WTC11 (cell line): ENCODE measurements around the gene PLK3. TPM values are rescaled to one million over a fixed set of nuclear protein-coding genes. Genes with fewer than 3 reads are reported as not detected.
"Not testable (repeated sequence)": the region's sequence is repeated elsewhere in the genome, so short reads cannot be mapped to it uniquely, and the experiment has no call there.

Experiments used
- ATAC-seq: fragments of 200-7000 bp; cut with Tn5 transposase; 2 replicates; pipeline ENCODE4 v1.10.0; 2021; ENCODE audit warnings: mild to moderate bottlenecking, moderate library complexity
- CTCF ChIA-PET: fragments of 300-600 bp; sonication (Branson Sonifier 250); formaldehyde crosslinking; loops from one replicate; lab custom pipeline; 2021; ENCODE audit warnings: antibody characterized with exemption; lab: Charles Lee
- POLR2A ChIA-PET: fragments of 350-600 bp; sonication (Branson Sonifier 250); formaldehyde crosslinking; loops from one replicate; lab custom pipeline; 2021; ENCODE audit warnings: antibody characterized with exemption; lab: Charles Lee
- DNase-seq: peaks from one replicate; pipeline ENCODE4 v3.0.0; 2021; ENCODE audit warnings: low spot score
- H3K27ac Mint-ChIP-seq: 2 replicates; pipeline ENCODE4 v1.8.0; 2021; ENCODE audit warnings: mixed read lengths
- H3K27me3 Mint-ChIP-seq: 2 replicates; pipeline ENCODE4 v1.8.0; 2021; ENCODE audit warnings: low read depth, mild to moderate bottlenecking, moderate library complexity, mixed read lengths
- H3K36me3 Mint-ChIP-seq: 2 replicates; pipeline ENCODE4 v1.8.0; 2021; ENCODE audit warnings: mixed read lengths
- H3K4me1 Mint-ChIP-seq: 2 replicates; pipeline ENCODE4 v1.8.0; 2022; ENCODE audit warnings: mixed read lengths
- H3K4me3 Mint-ChIP-seq: 2 replicates; pipeline ENCODE4 v1.8.0; 2021; ENCODE audit warnings: mild to moderate bottlenecking, moderate library complexity, mixed read lengths
- H3K9me3 Mint-ChIP-seq: 2 replicates; pipeline ENCODE4 v1.8.0; 2021; ENCODE audit warnings: mixed read lengths
- AFF4 ChIP-seq: sonication (generic); formaldehyde crosslinking; IDR thresholded peaks from 2 replicates; pipeline ENCODE4 v1.8.1; 2023; ENCODE audit warnings: mild to moderate bottlenecking, missing genetic modification reagents, borderline replicate concordance
- ATF1 ChIP-seq: sonication (generic); formaldehyde crosslinking; IDR thresholded peaks from 2 replicates; pipeline ENCODE4 v1.8.1; 2023; ENCODE audit warnings: mild to moderate bottlenecking, moderate library complexity, missing genetic modification reagents
- CDX4 ChIP-seq: fragments of 250-450 bp; sonication (Bioruptor Pico); IDR thresholded peaks from 2 replicates; pipeline ENCODE4 v1.9.0; 2021; ENCODE audit warnings: moderate library complexity, mild to moderate bottlenecking, inconsistent platforms, borderline replicate concordance
- CREM ChIP-seq: sonication (generic); formaldehyde crosslinking; IDR thresholded peaks from 2 replicates; pipeline ENCODE4 v1.8.1; 2022; ENCODE audit warnings: mild to moderate bottlenecking, missing genetic modification reagents, moderate library complexity
- CTCF ChIP-seq: fragments of 200-600 bp; IDR thresholded peaks from 2 replicates; pipeline ENCODE4 v1.8.0; 2022; ENCODE audit warnings: antibody characterized with exemption
- EMX1 ChIP-seq: fragments of 250-450 bp; sonication (Bioruptor Pico); IDR thresholded peaks from 2 replicates; pipeline ENCODE4 v1.8.0; 2021; ENCODE audit warnings: mild to moderate bottlenecking
- HMGXB4 ChIP-seq: sonication (generic); formaldehyde crosslinking; IDR thresholded peaks from 2 replicates; pipeline ENCODE4 v1.8.1; 2023; ENCODE audit warnings: mild to moderate bottlenecking, moderate library complexity, missing genetic modification reagents
- MAX ChIP-seq: sonication (generic); formaldehyde crosslinking; IDR thresholded peaks from 2 replicates; pipeline ENCODE4 v1.8.0; 2022; ENCODE audit warnings: mild to moderate bottlenecking, missing genetic modification reagents
- NFATC4 ChIP-seq: fragments of 250-450 bp; sonication (Bioruptor Pico); IDR thresholded peaks from 2 replicates; pipeline ENCODE4 v1.9.0; 2021; ENCODE audit warnings: mild to moderate bottlenecking
- NR1H2 ChIP-seq: sonication (generic); formaldehyde crosslinking; IDR thresholded peaks from 2 replicates; pipeline ENCODE4 v1.9.0; 2021; ENCODE audit warnings: mild to moderate bottlenecking, moderate library complexity, missing genetic modification reagents
- NR2C2 ChIP-seq: sonication (generic); formaldehyde crosslinking; IDR thresholded peaks from 2 replicates; pipeline ENCODE4 v1.8.0; 2022; ENCODE audit warnings: mild to moderate bottlenecking, missing genetic modification reagents
- PRRX2 ChIP-seq: fragments of 250-450 bp; sonication (Bioruptor Pico); IDR thresholded peaks from 2 replicates; pipeline ENCODE4 v1.8.0; 2021; ENCODE audit warnings: mild to moderate bottlenecking
- TEAD4 ChIP-seq: sonication (generic); formaldehyde crosslinking; IDR thresholded peaks from 2 replicates; pipeline ENCODE4 v1.8.0; 2022; ENCODE audit warnings: mild to moderate bottlenecking, missing genetic modification reagents
- TP53 ChIP-seq: sonication (generic); formaldehyde crosslinking; IDR thresholded peaks from 2 replicates; pipeline ENCODE4 v1.8.1; 2023; ENCODE audit warnings: mild to moderate bottlenecking, missing genetic modification reagents
- ZBTB21 ChIP-seq: sonication (generic); formaldehyde crosslinking; IDR thresholded peaks from 2 replicates; pipeline ENCODE4 v1.8.1; 2023; ENCODE audit warnings: mild to moderate bottlenecking, missing genetic modification reagents, borderline replicate concordance
- ZNF138 ChIP-seq: sonication (generic); formaldehyde crosslinking; conservative IDR thresholded peaks from 2 replicates; pipeline ENCODE4 v1.8.1; 2022; ENCODE audit warnings: mild to moderate bottlenecking, moderate library complexity, missing genetic modification reagents
- ZNF219 ChIP-seq: sonication (generic); formaldehyde crosslinking; IDR thresholded peaks from 2 replicates; pipeline ENCODE4 v1.8.0; 2023; ENCODE audit warnings: missing genetic modification reagents, mild to moderate bottlenecking, borderline replicate concordance
- ZNF317 ChIP-seq: sonication (generic); formaldehyde crosslinking; IDR thresholded peaks from 2 replicates; pipeline ENCODE4 v1.8.1; 2023; ENCODE audit warnings: low read depth, mild to moderate bottlenecking, moderate library complexity, missing genetic modification reagents, borderline replicate concordance
- ZNF396 ChIP-seq: fragments of 250-450 bp; sonication (Bioruptor Pico); IDR thresholded peaks from 2 replicates; pipeline ENCODE4 v1.8.0; 2021; ENCODE audit warnings: mild to moderate bottlenecking, moderate library complexity, borderline replicate concordance
- ZNF423 ChIP-seq: fragments of 250-450 bp; sonication (Bioruptor Pico); IDR thresholded peaks from 2 replicates; pipeline ENCODE4 v2.1.2; 2022; ENCODE audit warnings: mild to moderate bottlenecking, moderate library complexity
- total RNA-seq: library from RNA; stranded (reverse); gene quantifications from 3 replicates; pipeline ENCODE4 v1.2.3, GENCODE V29; 2021

Gene PLK3
- total RNA-seq, 1 experiment from 2014 or later: 16.4 TPM

- POLR2A ChIA-PET: interaction anchor here (0.6 to 2.5 kb wide), 13 partner anchors 9 to 508 kb away, joined by 3 to 43 read pairs (median 5); partner anchors contain the start of genes HECTD3, PLK3, RNU5D-1 and RPS8
- Mint-ChIP-seq H3K4me1 (peaks cover 29% of the 10 kb centered on the region), H3K36me3 (no peaks in the 10 kb centered on the region), H3K4me3 (peak overlapping the region; percentile 79), H3K27me3 (peaks cover 7% of the 10 kb centered on the region), H3K27ac (no peak overlapping the region), H3K9me3 (no peaks in the 10 kb centered on the region)
- peak; percentile 69; the same call in 1 of the 2 replicates for TF ChIP-seq HMGXB4
- no peak for TF ChIP-seq EMX1 (CRISPR knock-in tag)
- 0 out of 2 replicates have a peak, but pooled peaks have one; percentile 22 for TF ChIP-seq ZBTB21 (CRISPR knock-in tag)
- TF ChIP-seq ZNF219: no peak
- TF ChIP-seq MAX (CRISPR knock-in tag): no peak
- TF ChIP-seq NFATC4 (CRISPR knock-in tag): no peak
- TF ChIP-seq ATF1 (CRISPR knock-in tag): 0 out of 2 replicates have a peak, but pooled peaks have one; percentile 69
- no peak for TF ChIP-seq NR2C2 (CRISPR knock-in tag)
- TF ChIP-seq PRRX2: no peak
- TF ChIP-seq CREM: peak; percentile 59; the same call in 1 of the 2 replicates
- TF ChIP-seq CTCF: no peak
- peak; percentile 81; the same call in 1 of the 2 replicates for TF ChIP-seq TP53 (CRISPR knock-in tag)
- TF ChIP-seq ZNF138: peak; percentile 73; the same call in 1 of the 2 replicates
- TF ChIP-seq ZNF317 (CRISPR knock-in tag): peak; percentile 42; the same call in 1 of the 2 replicates
- no peak for TF ChIP-seq TEAD4
- ATAC-seq (peak; percentile 31), DNase-seq (peak; percentile 53)
- CTCF ChIA-PET: interaction anchor here (0.6 to 3.5 kb wide), 16 partner anchors 7 to 490 kb away, joined by 3 to 35 read pairs (median 6); partner anchors contain the start of genes ARMH1, DYNLT4, HECTD3 and PLK3
Measured at GRCh38 chr1:44812822-44813543, 12.8 kb downstream of the PLK3 start.

- H3K9me3 Mint-ChIP-seq: not testable (repeated sequence)
Measured at GRCh38 chr1:44815926-44816325, 15.7 kb downstream of the PLK3 start.

GRCh38 chr1:44817307-44817706 lies 17.1 kb downstream of the PLK3 start:
- H3K36me3 Mint-ChIP-seq: no peaks in the 10 kb centered on the region
- ATAC-seq (no peak), DNase-seq (no peak)
- H3K27me3 Mint-ChIP-seq: peaks cover 3% of the 10 kb centered on the region; the same call in 1 of the 2 replicates
- H3K4me3 Mint-ChIP-seq: no peak overlapping the region
- ChIA-PET CTCF (interaction anchor here (1.0 to 2.7 kb wide), 5 partner anchors 8 to 88 kb away, joined by 3 to 8 read pairs (median 3); partner anchors contain the start of gene PLK3), POLR2A (interaction anchor here (0.6 to 3.1 kb wide), 2 partner anchors 17 to 1303 kb away, joined by 6 to 22 read pairs; partner anchors contain the start of gene PLK3)
- peaks cover 25% of the 10 kb centered on the region for H3K4me1 Mint-ChIP-seq
- H3K27ac Mint-ChIP-seq: peak overlapping the region; percentile 13; the same call in 1 of the 2 replicates
- H3K9me3 Mint-ChIP-seq: no peaks in the 10 kb centered on the region
- no peak for TF ChIP-seq PRRX2
- TF ChIP-seq ZNF396 (CRISPR knock-in tag): no peak
- TF ChIP-seq NR1H2 (CRISPR knock-in tag): no peak
- TF ChIP-seq AFF4 (CRISPR knock-in tag): no peak
- no peak for TF ChIP-seq ZNF423 (CRISPR knock-in tag)
- no peak for TF ChIP-seq CDX4

More at GRCh38 chr1:44815926-44816325, 15.7 kb downstream of the PLK3 start:
- not testable (repeated sequence) for ATAC-seq, H3K4me3 Mint-ChIP-seq, DNase-seq, H3K27me3 Mint-ChIP-seq, H3K36me3 Mint-ChIP-seq
- POLR2A ChIA-PET: interaction anchor here (1.2 kb wide), 1 partner anchor 35 kb away, joined by 4 read pairs; no protein-coding TSS in a partner anchor
- H3K4me1 Mint-ChIP-seq: peaks cover 23% of the 10 kb centered on the region
- H3K27ac Mint-ChIP-seq: 0 out of 2 replicates have a peak overlapping the region, but pooled peaks have one; percentile 89
- CTCF ChIA-PET: interaction anchor here (0.7 to 2.9 kb wide), 2 partner anchors 10 to 16 kb away, joined by 3 to 14 read pairs; partner anchors contain the start of genes DYNLT4 and PLK3
